Stomach (tissue), 4 donors: ENCODE measurements around the gene SLC17A9.

Experiments
- CTCF ChIP-seq, 7 experiments: fragments of 450-650 bp in 4 of 7; fragments of 200-600 bp in 3 of 7; sonication (generic) in 3 of 7; IDR thresholded peaks; one replicate each; pipeline ENCODE4 v1.5.1; 2016 to 2019; ENCODE audit warnings: antibody characterized with exemption in 7 of 7, control low read depth in 2 of 7, mild to moderate bottlenecking in 1 of 7
- POLR2A ChIP-seq, 4 donors: fragments of 450-650 bp; IDR thresholded peaks; one replicate each; pipeline ENCODE4 v1.6.1; 2016; ENCODE audit warnings: antibody characterized with exemption in 4 of 4, control low read depth in 2 of 4, mild to moderate bottlenecking in 1 of 4, moderate library complexity in 1 of 4
- POLR2AphosphoS5 ChIP-seq, 3 donors: sonication (generic); formaldehyde crosslinking; IDR thresholded peaks; one replicate each; pipeline ENCODE4 v1.6.1; 2016; ENCODE audit warnings: antibody characterized with exemption in 3 of 3

- TF ChIP-seq POLR2AphosphoS5 (IDR thresholded peaks at IDR 0.05) = no peak
- TF ChIP-seq CTCF (IDR thresholded peaks at IDR 0.05) = no peak
- TF ChIP-seq POLR2A (IDR thresholded peaks at IDR 0.05) = no peak
These were observed 50.0 kb downstream of the SLC17A9 start for GRCh38 chr20:63002511-63002910.
